ENCODE results near the gene STAT1. TPM values are rescaled to one million over a fixed set of nuclear protein-coding genes. Genes with fewer than 3 reads are reported as not detected.
A peak's percentile ranks its signal among the peaks of the same experiment; 100 is the strongest.

STAT1 gene
- total and polyA plus RNA-seq, 8 donors: 8.2 to 51.8 (median 24.4) TPM

DNA sequence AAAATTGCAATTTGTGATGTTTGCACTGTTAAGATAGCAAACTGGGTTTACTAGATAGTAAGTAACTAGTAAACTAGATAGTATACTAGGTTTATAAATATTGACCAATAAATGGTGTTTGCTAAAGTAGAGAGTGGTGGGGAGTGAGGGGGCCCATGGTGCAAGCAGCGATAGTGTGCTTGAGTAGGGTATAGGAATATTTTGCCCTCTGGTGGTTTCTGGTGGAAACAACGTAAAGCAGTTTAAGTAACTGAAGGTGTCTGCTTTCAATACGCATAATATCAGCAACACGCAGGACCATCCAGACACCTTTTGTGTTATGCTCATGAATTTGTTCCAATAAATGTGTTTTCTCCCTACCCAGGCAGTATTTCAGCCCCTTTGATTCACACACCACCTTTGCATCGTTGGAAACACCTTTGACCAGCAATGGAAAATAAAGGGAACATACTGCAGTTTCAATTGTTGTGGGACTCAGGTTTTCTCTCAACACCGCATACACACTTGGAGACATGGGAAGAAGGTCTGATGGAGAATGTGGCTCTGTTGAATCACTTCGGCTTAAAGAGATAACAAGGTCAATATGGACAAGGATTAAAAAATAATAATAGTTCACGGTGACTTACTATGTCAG is 16.7 kb upstream of the STAT1 start:
- 15 to 20% methylated on average over 8 of the region's 8 CpGs for WGBS, 2 donors
- no peaks in the 10 kb centered on the region for H3K9me3 ChIP-seq
- intact Hi-C loops (cut with DNase I): no loop called here
- TF ChIP-seq, protein P1, sequence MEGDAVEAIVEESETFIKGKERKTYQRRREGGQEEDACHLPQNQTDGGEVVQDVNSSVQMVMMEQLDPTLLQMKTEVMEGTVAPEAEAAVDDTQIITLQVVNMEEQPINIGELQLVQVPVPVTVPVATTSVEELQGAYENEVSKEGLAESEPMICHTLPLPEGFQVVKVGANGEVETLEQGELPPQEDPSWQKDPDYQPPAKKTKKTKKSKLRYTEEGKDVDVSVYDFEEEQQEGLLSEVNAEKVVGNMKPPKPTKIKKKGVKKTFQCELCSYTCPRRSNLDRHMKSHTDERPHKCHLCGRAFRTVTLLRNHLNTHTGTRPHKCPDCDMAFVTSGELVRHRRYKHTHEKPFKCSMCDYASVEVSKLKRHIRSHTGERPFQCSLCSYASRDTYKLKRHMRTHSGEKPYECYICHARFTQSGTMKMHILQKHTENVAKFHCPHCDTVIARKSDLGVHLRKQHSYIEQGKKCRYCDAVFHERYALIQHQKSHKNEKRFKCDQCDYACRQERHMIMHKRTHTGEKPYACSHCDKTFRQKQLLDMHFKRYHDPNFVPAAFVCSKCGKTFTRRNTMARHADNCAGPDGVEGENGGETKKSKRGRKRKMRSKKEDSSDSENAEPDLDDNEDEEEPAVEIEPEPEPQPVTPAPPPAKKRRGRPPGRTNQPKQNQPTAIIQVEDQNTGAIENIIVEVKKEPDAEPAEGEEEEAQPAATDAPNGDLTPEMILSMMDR (IDR thresholded peaks at IDR 0.05): peak in 3 of 4 donors; percentile 33 to 55 (median 39)
- DNase-seq (peak in 1 of 6 donors; percentile 38), ATAC-seq (peak; percentile 79 to 91 (median 89)), FAIRE-seq (no peak)
- H3K27me3 ChIP-seq: no peaks in the 10 kb centered on the region
- H3K27ac ChIP-seq: peak overlapping the region in 2 of 4 donors; percentile 14 to 16
- H3K4me3 ChIP-seq: no peak overlapping the region
- H3K36me3 ChIP-seq: no peaks in the 10 kb centered on the region
- H3K4me1 ChIP-seq: peaks cover 17 to 20% (median 19%) of the 10 kb centered on the region in 3 donors

DNA sequence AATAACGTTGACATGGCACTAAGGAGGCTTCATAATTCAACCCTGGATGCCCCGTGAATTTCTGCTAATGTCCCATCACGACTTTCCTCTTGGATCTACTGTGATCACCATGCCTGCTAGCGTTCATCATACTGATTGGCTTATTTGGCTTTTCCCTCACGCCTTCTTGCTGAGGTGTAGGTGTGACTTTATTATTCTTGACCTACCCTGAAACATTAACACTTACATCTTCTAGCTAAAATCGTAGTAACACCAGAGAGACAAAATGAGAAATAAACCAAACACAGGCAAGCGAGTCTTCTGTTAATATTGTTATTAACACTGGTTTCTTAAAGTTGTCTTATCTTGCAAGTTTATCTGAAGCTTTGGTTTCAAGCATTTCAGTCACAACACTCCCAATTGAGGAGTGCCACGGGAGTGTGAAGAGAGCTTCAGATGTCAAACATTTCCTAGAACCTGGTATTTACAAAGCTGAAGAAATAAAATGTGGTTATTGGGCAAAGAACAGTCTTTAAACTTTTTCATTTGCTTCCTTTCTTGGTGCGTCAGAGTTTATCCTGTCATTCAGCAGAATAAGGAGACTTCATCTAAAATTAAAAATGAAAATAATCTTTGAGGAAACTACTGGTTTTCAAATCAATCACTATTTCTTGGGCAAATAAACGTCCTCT is 15.4 kb upstream of the STAT1 start:
- intact Hi-C loops (cut with DNase I): loop anchor here in 1 of 3 donors (10.0 kb wide), 1 partner anchor 245 kb away; no protein-coding TSS in a partner anchor
- Histone ChIP-seq H3K36me3 (no peaks in the 10 kb centered on the region), H3K27ac (no peak overlapping the region), H3K27me3 (no peaks in the 10 kb centered on the region), H3K4me3 (no peak overlapping the region), H3K4me1 (peaks cover 17 to 20% (median 19%) of the 10 kb centered on the region in 3 donors), H3K9me3 (no peaks in the 10 kb centered on the region)
- TF ChIP-seq, protein P1 (IDR thresholded peaks at IDR 0.05): no peak
- DNase-seq: no peak
- no peak for FAIRE-seq
- no peak for ATAC-seq
- 76 to 83% methylated on average over 10 of the region's 10 CpGs for WGBS, 2 donors

DNA sequence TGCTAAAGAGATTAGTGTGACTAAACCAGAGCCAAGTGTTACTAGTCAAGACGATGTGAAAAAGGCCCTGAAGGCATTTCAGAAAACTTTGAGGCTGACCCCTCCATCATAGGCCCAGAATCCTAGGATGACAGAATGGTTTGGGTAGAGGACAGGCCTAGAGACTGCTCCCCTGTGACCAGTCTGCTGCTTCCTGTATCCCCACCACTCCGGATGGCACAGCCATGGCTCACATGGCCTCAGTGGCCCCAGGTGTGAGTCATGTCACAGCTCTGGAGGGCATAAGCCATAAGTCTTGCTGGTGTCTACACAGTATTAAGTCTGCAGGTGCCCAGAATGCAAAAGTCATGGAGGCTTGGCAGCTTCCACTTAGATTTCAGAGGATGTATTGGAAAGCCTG is 12.4 kb upstream of the STAT1 start:
- Histone ChIP-seq H3K27me3 (no peaks in the 10 kb centered on the region), H3K4me3 (no peak overlapping the region), H3K4me1 (peaks cover 10 to 18% (median 11%) of the 10 kb centered on the region in 3 donors), H3K9me3 (no peaks in the 10 kb centered on the region), H3K36me3 (no peaks in the 10 kb centered on the region), H3K27ac (no peak overlapping the region)
- TF ChIP-seq, protein P1 (IDR thresholded peaks at IDR 0.05): no peak
- ATAC-seq: no peak
- 41 to 44% methylated on average over 2 of the region's 2 CpGs for WGBS, 2 donors
- DNase-seq: no peak
- intact Hi-C loops (cut with DNase I): loop anchor here in 1 of 3 donors (10.0 kb wide), 1 partner anchor 242 kb away; no protein-coding TSS in a partner anchor
- FAIRE-seq: no peak

DNA sequence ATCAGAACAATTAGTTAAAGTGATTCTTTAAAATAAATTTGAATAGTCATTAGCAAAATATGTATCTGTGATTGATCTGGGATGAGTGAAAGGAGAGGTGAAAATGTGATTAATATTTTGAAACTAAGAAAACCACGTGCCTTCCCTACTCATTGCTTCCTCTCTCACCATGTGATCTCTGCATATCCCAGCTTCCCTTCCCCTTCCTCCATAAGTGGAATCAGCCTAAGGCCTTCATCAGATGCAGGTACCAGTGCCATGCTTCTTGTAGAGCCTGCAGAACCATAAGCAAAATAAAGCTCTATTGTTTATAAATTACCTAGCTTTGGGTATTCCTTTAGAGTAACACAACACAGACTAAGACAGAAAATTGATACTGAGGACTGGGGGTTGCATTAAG is 11.2 kb upstream of the STAT1 start:
- FAIRE-seq: no peak
- peaks cover 0 to 11% (median 0%) of the 10 kb centered on the region in 3 donors for H3K4me1 ChIP-seq
- intact Hi-C loops (cut with DNase I): loop anchor here in 1 of 3 donors (10.0 kb wide), 1 partner anchor 240 kb away; no protein-coding TSS in a partner anchor
- no peak for ATAC-seq
- H3K4me3 ChIP-seq: no peak overlapping the region
- TF ChIP-seq, protein P1 (IDR thresholded peaks at IDR 0.05): no peak
- no peaks in the 10 kb centered on the region for H3K36me3 ChIP-seq
- no peaks in the 10 kb centered on the region for H3K27me3 ChIP-seq
- H3K9me3 ChIP-seq: no peaks in the 10 kb centered on the region
- H3K27ac ChIP-seq: no peak overlapping the region
- no peak for DNase-seq
- WGBS, 2 donors: 42 to 52% methylated on average over 1 of the region's 1 CpG

Data from pancreas (tissue), 10 donors.